Measurements from ENCODE around the gene PRSS57.
"Not testable (repeated sequence)": the region's sequence is repeated elsewhere in the genome, so short reads cannot be mapped to it uniquely, and the experiment has no call there.

PRSS57 gene

DNA sequence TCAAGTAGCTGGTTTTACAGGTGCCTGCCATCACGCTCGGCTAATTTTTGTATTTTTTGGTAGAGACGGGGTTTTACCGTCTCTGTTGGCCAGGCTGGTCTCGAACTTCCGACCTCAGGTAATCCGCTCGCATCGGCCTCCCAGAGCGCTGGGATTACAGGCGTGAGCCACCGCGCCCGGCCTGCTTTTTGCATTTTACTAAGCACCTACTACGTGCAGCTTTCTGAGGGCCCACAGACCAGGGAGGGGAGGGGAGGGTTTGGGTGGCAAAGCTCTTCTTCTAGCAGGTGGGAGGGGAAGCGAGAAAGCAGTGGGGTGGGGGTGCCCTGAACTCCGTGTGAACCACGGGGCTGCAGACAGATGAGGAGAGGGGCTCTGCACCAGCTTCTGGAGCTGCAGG, 28.5 kb upstream of the PRSS57 start:
- in situ Hi-C loops (cut with HindIII; ENCODE audit: low sequenced_read_pairs), result no loop called here

DNA sequence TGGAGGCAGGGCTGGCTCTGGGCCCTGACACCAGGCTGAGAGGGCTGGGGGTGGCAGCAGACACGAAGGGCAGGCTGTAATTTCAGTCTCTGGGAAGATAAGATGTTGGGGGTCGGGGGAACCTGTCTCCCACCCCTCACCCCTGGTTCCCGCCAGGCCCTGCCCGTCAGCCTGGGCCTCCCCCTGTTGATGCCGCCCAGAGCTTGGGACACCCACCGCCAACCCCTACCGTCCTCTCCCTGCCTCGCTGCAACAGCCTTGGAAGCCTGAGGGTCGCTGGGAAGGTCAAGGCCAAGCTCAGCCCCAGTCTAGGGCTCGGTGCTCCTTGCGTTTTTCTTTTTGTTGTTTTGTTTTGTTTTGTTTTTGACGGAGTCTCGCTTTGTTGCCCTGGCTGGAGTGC, 28.0 kb upstream of the PRSS57 start:
- in situ Hi-C loops (cut with HindIII; ENCODE audit: low sequenced_read_pairs), result no loop called here

DNA sequence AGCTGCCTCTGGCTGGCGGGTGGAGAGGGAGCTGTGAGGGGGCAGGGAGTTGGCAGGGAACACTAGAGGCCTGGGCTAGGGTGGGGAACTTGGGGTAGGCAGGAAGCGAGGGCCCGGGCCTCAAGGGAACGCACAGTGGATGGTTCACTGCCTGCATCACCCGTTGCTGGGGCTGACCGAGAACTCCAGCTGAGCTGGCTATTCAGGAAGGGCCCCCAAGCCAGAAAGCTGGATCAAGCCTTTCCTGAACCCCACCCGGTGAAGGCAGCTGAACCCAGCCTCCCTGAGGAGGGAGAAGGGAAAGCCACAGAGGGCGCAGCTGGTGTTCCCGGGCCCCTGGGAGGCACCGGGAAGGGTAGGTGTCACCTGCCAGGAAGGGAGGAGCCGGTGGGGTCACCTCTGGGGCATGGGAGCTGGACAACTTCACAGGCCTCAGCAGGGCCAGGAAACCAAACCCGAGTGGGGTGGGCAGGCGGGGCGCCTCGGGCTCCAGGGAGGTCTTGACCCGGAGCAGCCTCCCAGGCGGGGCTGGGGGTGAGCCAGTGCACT, 27.4 kb upstream of the PRSS57 start:
- in situ Hi-C loops (cut with HindIII; ENCODE audit: low sequenced_read_pairs), result no loop called here

DNA sequence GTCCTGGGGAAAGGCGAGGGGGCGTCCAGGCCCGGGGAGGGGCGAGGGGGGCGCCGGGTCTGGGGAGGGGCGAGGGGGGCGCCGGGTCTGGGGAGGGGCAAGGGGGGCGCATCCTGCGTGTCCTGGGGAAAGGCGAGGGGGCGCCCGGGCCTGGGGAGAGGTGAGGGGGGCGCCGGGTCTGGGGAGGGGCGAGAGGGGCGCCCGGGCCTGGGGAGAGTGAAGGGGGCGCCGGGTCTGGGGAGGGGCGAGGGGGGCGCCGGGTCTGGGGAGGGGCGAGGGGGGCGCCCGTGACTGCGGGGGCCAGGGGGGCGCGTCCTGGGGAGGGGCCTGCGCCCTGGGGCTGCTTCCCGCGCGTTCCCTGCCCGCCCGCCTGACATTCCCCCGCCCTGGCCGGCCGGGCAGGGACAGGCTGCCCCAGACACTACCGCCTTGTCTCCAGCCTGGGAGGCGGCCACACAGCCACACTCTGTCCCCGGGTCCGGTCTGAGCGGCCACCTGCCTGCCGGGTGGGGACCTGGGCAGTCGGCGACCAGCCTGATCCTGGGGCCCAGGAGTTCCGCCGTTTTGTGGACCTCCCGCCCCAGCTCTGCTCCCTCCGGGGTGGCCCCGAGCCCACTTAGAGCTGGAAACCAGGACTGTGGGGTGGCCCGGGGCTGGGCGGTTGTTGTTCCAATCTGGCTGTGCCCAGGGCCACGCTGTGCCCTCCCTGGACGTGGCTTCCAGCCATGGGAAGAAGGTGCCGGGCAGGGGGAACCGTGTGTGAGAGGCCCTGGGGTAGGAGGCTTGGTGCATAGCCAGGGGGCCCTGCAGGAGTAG, 25.3 kb upstream of the PRSS57 start:
- in situ Hi-C loops (cut with HindIII; ENCODE audit: low sequenced_read_pairs), result no loop called here

DNA sequence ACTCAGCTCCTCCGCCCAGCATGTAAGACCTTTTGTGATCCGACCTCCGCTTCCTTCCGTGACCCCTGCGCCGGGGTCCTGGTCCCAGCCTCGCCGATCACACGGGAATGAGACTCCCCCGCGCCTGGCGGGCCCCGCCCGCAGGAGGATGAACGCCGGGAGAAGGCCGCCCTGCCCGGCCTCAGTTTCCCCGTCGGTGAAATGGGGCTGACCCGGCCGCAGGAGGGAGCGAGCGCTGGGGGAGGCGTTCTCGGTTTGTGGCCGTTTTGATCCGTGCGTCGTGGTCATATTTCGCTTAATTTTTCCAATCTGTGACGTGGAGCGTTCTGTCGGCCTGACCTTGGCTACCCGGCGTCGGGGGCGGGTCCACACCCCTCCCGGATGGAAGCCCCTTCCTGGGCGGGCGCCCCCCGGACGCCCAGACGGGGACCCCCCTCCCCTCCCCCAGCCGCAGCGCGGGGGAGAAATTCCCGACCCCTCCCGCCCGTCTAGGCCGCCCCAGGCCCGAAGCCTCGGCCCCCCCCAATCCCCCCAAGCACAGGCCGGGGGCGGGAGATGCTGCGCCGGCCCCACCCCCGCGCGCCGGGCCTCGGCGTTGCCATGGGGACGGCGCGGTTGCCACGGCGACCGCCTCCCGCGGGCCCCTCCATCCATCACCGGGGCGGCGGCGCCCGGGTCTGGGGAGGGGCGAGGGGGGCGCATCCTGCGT, 24.5 kb upstream of the PRSS57 start:
- in situ Hi-C loops (cut with HindIII; ENCODE audit: low sequenced_read_pairs), result no loop called here

DNA sequence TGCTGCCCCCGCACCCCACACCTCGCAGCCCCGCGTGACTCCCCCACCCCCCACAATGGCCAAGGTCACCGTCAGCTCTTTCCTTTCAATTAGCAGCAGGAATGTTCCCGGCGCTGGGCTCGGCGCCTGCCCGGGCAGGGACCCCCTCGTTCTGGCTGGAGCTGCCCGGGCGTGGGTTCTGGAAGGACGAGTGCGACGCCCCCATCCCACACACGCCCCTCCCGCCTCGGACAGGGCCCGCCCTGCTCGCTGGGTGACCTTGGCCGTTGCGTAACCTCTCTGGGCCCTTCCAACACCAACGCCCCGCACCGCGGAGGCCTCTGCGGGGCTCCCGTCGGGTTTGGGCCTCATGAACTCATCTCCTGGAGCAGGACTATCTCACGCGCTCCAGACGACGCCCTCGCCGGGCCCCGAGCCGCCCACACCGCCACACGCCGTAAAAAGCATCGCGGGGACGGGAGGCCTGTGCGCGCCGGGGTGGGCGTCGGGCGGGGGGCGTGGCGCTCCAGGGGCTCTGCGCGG, 23.8 kb upstream of the PRSS57 start:
- in situ Hi-C loops (cut with HindIII; ENCODE audit: low sequenced_read_pairs), result no loop called here

DNA sequence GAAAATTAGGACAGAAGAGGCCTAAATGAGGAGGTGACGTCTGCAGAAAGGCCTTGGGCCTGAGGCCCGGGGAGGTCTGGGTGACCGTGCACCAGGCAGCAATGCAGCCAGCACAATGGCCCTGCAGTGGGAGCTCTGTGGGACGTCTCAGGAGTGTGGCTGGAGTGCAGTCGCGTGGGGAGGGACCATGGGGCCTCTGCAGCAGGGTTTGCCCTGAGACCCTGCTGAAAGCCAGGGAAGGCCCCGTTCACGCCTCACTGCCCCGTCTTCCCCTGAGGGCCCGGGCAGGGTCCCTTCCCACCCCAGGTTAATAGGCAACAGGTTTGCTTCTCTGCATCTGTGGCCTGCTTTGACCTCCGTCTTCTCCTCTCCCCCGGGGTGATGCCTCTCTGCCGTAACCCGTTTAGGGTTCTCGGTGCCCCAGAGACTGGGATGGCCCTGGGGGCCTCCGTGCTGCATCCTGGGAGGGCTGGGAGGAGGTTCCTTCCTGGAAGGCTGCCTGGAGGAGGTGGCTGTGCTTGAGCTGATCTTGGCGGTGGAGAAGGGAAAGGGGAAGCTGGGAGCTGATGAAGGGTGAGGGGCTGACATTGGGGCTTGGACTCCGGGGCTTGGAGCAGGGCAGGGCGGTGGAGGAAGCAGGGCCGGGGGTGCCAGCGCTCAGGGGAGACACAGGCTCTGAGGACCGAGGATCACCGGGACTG, 23.1 kb upstream of the PRSS57 start:
- in situ Hi-C loops (cut with HindIII; ENCODE audit: low sequenced_read_pairs), result no loop called here

DNA sequence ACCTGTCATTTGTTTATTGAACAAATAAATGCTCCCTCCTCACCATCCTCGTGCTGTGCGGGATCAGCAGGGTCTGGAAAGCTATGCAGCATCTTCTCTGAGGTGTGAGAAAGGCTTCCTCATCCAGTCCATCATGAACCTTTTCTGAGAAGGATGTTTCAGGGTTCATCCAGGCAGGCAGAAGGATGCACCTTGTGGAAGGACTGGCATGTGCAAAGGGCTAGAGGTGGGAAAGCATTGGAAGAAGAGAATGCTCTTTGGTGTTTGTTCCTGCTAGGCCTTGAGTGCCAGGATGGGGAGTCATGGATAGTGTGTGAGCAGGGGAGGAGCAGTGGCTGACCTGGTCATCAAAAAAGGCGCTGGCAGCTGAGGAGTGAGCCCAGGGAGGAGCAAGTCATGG, 20.1 kb upstream of the PRSS57 start:
- in situ Hi-C loops (cut with HindIII; ENCODE audit: low sequenced_read_pairs), result no loop called here

DNA sequence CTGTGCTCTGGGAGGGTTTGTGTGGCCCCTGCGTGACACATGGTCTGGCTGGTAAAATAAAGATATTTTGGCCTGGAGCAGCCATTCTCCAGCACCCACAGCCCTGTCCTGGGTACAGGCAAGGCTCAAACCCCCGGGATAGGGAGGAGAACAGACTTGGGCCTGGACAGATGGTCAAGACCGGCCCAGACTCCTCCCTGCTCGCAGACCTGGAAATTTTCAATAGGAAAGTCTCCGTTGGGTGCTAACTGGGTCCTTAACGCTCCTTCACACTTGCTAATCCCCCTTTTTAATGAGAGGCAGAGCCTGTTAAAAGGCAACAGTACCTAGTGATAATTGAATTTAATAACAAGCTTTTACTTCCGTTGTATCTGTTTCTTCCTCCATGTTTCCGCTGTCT, 16.0 kb upstream of the PRSS57 start:
- in situ Hi-C loops (cut with HindIII; ENCODE audit: low sequenced_read_pairs), result no loop called here

DNA sequence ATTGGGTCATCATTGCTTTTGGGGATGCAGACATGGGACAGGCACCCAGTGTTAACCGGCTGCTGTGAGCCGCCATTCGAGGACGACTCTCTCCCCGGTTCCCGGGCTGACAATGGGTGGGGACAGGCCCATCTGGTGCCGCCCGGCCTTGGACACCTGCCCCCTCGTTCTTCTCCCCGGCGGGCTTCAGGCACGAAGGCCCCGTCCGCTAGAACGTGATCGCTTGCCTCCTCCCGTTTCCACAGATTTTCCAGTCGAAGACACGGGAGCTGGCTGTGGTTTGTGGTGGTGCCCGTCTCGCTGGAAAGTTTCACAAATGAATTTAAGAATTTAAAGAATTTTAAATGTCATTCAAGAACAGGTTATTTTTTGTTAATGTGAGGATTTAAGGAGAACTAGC, 15.5 kb upstream of the PRSS57 start:
- in situ Hi-C loops (cut with HindIII; ENCODE audit: low sequenced_read_pairs), result no loop called here

DNA sequence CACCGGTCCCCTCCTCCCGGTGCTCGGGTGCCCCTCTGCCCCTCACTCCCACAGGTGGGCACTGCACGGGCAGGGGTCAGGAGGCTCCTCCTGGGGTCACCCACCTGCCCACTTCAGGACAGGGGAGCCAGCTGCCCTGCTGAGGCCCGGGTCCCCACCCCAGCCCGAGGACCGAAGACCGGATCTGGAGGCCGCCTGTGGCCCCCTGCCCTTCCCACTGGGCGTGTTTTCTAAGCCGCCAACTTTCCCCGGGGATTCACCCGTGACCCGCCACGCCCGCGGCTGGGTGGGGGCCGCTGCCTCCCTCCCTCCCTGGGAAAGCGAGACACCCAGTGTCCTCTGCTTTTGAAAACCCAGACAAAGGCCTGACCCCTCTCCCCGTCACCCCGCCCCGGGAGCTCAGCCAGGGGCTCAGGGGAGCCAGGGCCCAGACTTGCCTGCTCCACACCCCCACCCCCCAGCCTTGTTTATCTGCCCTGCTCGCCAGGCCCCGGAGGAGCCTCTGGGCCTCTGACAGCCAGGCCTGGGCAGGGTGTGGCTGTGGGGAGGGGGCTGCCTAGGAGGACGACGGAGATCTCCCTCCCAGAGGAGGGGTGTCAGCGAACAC, 14.8 kb upstream of the PRSS57 start:
- in situ Hi-C loops (cut with HindIII; ENCODE audit: low sequenced_read_pairs), result no loop called here

DNA sequence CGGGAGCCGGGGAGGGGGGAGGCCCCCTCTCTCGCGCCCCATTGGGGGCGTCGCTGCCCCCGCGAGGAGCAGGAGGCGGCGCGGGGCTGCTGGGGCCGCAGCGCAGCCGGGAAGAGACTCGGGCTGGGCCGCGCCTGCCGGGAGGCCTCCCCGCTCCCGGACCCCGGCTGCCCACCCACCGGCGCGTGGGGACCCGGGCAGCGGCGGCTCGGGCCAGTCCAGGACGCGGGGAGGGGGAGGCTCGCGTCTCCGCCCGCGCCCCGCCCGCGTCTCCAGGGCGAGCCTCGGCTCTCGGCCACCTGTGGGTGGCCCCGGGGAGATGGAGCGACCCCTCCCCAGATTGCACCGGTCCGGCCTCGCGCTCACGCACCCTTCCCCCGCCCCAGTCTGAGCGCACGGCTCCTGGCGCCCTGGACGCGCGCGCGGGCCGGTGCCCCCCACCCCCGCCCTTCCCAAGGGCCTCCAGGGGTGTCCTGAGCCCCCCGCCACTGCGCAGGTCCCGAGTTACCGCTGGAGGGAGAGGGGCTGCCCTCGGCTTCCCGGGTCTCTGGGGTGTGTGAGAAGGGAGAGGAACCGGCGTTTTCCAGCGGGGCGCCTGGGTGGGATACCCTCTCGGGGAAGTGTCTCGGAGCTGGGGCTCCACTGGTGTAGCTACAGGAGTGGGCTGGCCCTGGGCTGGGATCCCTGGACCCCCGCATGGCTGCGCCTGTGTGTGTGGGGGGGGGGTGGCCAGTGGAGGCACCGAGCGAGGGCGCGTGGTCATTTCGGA, 14.1 kb upstream of the PRSS57 start:
- in situ Hi-C loops (cut with HindIII; ENCODE audit: low sequenced_read_pairs), result no loop called here

DNA sequence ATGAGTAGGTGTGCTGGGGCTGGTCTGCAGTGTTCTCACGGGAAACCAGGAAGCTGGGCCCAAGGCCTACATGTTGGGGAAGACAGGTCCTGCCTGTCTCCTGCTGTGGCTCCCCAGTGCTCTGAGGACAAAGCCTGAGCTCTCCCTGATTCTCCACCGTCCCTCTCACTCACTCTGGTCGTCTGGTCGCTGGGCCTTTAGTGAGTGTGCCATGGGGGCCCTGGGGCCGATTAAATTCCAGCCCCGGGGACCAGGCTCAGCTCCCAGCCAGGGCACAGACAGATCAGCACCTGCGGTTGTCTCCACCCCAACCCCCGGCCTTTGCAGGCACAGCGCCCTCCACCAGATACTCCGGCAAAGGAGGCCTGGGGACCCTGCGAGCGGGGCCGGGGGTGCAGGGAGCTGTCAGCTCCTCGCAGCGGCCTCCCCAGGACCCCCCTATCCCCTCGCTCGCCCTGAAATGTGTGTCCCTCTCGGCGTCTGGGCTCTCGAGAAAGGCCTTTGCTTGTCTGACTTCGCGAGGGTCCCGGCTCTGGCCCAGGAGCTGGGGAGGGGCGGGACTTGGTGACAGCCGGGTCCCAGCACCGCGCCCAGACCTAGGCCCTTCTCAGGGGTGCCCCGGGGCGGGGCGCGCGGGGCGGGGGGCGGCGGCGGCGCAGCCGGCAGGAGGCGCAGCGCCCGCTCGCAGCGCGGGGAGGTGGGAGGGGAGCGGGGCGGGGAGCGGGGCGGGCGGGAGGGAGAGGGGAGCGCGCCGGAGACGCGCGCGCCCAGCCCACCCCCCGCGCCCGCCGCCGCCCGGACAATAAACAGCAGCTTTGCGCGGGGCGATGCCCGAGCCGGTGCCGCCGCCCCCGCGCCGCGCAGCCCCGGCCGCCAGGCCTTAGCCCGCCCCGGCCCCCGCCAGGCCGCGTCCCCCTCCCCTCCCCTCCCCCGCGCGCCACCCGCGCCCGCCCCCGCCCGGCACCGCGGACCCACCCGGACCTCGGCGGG, 13.2 kb upstream of the PRSS57 start, which contains the start of gene PALM:
TSS of gene PALM (plus strand) at position 782 of the 990 bp plus-strand sequence. CDS start 212 bp downstream, outside the sequence.
- in situ Hi-C loops (cut with HindIII; ENCODE audit: low sequenced_read_pairs), result no loop called here

DNA sequence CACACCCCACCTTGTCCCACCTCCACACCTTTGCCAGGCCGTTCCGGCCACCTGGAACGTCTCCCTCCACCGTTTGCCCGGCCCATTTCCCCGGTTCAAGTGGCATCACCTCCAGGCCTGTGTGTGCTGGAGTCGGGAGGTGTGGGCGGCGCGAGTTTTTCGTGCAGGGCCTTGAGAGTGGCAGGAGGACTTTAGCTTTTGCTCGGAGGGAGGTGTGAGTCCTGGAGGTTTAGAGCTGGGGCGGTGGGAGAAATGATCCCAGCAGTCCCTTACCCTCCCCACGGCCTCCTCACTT, 9.1 kb upstream of the PRSS57 start:
- in situ Hi-C loops (cut with HindIII; ENCODE audit: low sequenced_read_pairs), result no loop called here

DNA sequence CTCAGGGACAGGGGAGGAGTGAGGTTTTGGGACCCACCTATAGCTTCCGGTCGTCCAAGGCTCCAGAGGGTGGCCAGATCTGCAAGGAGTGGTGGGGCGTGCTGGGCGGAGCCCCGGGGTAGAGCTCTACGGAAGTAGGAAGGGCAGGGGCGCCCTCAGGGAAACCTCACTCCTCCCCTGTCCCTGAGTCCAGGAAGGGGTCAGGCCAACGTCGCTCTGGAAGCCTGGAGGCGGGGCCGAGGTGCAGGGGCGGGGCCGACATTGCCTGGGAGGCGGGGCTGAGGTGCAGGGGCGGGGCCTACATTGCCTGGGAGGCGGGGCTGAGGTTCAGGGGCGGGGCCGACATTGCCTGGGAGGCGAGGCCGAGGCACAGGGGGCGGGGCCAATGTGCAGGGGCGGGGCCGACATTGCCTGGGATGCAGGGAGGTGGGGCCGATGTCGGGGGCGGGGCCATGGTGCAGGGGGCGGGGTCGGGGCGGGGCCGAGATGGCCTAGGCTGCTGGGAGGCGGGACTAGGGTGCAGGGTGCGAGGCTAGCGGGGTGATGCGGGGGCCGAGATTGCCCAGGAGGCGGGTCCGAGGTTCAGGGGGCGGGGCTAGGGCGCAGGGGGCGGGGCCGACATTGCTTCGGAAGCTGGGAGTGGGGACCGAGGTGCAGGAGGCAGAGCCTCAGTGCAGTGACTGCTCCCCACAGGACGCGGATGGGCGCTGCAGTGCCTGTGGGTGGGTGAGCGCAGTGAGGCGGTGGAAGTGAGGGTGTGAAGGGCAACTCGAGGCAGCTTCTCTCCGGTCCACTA, 8.6 kb upstream of the PRSS57 start:
- in situ Hi-C loops (cut with HindIII; ENCODE audit: low sequenced_read_pairs), result no loop called here

DNA sequence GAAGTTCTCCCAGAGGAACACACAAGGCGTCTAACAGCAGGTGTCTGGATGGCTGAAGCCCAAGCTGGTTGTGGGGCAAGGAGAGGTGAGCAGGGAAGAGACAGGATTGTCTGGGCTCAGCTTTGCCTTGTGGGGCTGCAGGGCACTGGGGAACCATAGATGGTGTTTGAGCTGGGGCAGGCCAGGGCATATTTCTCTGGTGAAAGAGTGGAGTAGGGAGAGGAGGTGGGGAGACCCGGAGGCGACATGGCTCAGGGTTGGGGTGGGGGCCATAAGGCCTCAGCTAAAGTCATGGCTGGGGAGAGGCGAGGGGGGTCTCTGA, 8.0 kb upstream of the PRSS57 start:
- in situ Hi-C loops (cut with HindIII; ENCODE audit: low sequenced_read_pairs), result no loop called here

DNA sequence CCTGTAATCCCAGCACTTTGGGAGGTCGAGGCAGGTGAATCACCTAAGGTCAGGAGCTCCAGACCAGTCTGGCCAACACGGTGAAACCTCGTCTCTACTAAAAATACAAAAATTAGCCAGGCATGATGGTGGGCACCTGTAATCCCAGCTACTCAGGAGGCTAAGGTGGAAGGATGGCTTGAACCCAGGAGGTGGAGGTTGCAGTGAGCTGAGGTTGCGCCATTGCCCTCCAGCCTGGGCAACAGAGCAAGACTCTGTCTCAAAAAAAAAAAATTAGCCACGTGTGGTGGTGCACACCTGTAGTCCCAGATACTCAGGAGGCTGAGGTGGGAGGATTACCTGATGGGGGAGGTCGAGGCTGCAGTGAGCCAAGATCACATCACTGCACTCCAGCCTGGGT, 7.6 kb upstream of the PRSS57 start:
- in situ Hi-C loops (cut with HindIII; ENCODE audit: low sequenced_read_pairs), result not testable (repeated sequence)

DNA sequence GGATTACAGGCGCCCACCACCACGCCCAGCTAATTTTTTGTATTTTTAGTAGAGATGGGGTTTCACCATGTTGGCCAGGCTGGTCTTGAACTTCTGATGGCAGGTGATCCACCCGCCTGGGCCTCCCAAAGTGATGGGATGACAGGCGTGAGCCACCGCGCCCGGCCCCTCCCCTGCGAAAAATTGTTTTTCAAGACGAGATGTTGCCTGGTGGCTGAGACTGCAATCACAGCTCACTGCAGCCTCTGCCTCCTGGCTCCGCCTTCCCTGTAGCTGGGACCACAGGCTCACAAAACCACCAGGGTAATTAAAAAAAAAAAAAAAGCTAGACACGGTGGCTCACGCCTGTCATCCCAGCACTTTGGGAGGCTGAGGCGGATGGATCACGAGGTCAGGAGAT, 4.6 kb upstream of the PRSS57 start:
- in situ Hi-C loops (cut with HindIII; ENCODE audit: low sequenced_read_pairs), result not testable (repeated sequence)

Measured in DLD1 (cell line).